KBM-7 (cell line): ENCODE data around the gene PPM1L.

Experiments
- DNase-seq: peaks from one replicate; pipeline ENCODE4 v3.0.0-alpha.2; 2015
- in situ Hi-C: fragments of 300-500 bp; cut with MboI; formaldehyde crosslinking; loops from 2 replicates; pipeline ENCODE4 v1.14.3; 2020; ENCODE audit warnings: low sequenced_read_pairs, low pct_unique_long_range_greater_than_20kb, mixed read lengths

Gene PPM1L

DNA sequence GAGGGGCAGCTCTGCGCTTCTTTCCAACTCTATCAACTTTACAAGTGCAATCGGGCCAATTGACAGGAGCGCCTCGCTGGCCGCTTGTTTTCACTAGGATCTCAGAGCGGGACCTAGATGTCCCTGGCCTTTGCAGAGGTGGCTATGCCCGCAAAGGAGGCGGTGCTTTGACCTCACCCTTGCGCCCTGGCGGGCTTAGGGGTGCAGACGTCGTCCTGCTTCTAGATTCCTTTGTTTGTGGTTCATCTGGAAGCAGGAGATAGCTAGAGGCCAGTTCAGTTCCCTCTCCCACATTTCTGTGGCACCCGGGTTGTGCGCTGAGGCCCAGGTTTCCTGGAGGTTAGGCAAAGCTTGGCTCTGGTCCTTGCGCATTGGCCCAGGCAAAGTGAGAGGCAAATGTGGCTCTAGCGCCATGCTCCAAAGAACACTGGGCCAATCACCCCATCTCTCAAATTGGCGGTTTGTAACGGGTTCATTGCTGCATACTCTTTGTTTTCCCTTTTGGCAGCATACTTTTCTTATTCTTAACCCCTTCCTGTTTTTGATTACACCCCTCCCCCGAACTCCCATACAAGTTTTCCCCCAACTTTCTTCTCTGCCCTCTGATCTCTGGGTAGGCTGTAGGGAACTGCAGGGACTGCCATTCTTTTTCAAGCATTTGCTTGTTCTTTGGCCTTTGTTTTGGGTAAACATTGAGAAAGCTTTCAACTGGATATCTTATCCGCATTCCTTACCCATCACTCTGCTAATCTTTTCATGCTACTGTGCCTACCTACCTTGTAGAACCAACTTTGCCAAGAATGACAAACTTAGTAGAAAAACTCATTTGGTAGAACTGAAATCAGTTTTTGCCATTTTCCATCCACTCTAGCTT, 1.4 kb downstream of the PPM1L start:
- DNase-seq: peak; percentile 53
- in situ Hi-C loops: no loop called here

DNA sequence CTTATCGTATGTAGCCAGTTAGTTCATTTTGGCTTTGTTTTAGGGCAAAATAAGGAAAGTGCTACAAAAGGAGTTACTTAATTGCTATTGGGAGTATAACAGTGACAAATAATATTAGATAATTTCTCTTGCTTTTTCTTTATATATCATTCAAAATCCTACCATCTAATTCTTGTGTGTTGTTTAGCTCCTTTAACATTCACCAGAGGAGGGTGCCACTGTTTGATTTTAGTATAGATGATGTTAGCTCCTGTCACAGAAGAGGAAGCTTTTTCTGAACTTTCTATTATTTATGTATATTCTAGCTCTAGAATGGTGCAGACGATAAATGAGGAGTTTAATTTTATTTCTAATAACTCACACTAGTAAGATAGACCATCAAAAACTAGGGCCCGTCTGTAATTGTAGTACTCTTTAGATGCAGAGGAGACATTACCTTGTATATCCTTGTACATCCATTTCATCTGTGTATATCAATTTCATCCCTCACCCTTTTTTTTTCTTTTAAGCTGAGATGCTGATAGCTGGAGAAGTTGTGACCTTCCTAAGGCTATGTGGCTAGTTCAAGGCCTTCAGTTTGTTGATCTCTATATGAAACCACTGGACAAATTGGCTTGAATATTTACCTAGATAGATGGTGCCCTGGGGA, 3.0 kb downstream of the PPM1L start:
- DNase-seq: peak; percentile 28
- in situ Hi-C loops: no loop called here

DNA sequence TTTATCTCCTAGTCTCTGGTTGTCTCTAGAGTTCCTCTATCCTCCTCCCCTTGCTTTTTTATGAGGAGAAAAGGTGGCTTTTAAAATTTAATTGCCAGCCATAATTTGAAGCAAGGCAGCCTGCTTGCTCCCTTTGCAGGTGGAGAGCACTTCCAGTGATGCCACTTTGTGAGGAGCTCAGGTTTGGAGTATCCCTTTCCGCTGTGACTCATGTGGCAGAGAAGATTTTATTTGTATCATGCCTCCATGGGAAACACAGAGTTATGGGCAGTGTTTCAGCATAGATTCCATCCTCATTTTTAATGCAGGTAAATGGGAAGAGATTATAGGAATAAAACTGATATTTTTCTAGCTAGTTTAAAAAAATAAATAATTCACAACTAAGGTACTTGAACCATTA, 7.0 kb downstream of the PPM1L start:
- in situ Hi-C loops: no loop called here
- no peak for DNase-seq

DNA sequence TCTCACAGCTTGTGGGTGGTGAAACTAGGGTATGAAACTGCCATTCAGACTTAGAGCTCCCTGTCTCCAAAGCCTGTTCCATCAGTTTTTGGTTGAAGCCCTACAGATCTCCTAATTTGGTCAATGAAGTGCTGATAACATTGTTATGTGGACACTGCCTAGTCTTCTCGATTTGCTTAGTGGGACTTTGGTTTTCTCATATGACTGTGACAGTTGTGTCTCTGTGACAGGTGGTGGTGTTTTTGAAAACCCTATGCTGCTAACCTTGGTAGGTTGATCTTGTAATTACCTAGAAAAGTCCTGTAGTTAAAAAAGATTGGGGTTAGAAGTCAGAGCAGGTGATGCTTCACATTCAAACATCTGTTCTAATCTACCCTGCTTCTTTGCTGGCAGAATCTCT, 9.2 kb downstream of the PPM1L start:
- in situ Hi-C loops: no loop called here
- DNase-seq: no peak

DNA sequence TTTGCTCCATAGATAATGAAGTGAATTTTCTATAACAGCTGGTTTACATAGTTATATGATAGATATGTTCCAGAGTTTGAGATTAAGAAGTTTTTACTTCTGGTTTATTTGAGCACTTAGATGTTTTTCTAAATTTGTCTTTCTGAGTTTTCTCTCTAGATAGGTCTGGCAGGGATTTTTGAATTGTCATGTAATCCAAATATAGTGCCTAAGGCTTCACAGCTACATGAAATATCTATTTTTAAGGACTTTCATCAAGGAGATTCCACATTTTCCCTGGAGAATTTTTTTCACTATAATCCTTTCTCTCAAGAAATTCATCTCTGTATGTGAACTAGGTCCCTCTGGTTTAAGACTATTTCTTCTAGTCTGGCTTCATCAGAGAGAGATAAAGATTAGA, 12.0 kb downstream of the PPM1L start:
- in situ Hi-C loops: no loop called here
- DNase-seq: no peak

DNA sequence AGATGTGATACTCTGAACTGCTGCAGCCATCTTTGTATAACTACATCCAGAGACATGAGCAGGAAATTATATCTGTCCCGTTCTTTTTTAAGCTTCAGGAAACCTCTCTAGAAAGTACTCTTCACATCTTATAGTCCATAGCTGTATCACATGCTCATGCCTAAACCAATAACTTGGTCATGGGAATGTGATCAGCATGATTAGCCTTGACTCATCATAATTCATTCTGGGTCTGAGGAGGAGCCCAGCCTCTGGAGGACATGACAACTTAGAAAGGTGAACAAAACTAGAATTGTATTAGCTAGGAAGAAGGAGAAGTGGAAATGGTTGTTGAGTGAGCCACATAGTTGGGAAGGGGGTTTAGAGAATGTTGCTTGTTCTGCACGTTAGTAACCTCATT, 12.9 kb downstream of the PPM1L start:
- no peak for DNase-seq
- in situ Hi-C loops: no loop called here

DNA sequence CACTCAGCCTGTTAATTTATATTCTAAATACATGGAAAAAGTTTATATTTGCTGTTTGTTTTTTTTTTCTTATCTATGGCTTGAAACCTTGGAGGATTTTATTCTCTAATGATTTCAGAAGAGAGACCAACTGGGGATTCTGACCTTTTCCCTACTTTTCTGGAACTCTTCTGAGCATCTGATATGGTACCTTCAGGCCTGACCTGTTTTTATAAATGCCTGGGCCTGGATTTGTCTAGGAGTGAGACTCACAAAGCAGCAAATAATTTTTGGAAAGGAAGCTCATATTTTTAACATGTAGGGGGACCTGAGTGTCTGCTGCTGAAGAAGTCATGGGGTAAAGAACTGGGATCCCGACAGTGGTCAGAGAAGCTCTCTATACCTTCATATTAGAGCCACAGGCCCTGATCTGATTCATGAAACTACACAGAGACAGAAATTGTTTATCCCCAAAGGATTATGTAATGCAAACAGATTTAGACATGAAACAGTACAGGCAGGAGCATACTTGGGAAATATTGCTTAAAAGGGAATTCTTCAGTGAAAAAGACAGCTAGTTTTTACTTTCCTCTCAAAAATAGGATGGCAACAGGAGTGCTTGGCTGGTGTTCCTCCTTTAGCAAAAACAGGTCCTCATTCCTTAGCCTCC, 15.9 kb downstream of the PPM1L start:
- no peak for DNase-seq
- in situ Hi-C loops: no loop called here

DNA sequence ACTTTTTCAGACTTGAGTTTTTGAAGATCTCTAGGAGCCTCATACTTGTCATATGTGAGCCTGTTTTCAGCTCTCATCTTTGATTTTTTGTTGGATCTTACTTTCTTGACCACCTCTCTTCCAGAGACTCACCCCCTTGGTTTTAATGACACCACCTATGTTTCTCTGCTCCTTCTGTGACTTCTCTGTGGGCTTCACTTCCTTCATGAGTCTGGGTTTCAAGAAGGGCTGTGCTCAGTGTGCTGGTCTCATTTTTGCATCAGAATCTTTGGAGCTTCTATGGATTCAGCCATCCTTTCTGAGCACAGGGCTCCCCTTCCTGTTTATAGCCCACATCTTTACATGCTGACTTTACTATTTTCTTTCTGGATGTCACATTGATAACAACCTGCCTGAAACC, 17.7 kb downstream of the PPM1L start:
- in situ Hi-C loops: no loop called here
- DNase-seq: no peak

DNA sequence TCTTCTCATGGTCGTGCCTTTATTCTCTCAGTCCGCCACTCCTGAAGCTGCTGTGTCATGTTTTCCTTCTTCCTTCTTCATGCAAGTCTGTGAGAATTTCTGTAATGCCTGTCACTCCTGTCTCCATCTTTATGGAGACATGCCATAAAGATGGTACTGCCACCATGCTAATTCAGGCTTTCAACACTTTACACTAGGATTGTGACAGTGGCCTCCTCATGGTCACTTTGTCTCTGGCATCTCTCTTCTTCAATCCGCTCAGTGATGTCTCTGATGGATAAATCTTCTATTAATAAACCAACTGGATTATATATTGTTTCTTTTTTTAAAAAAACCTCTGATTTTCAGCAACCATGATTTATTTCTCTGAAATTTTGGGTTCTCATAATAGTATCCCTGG, 18.1 kb downstream of the PPM1L start:
- in situ Hi-C loops: no loop called here
- DNase-seq: no peak

DNA sequence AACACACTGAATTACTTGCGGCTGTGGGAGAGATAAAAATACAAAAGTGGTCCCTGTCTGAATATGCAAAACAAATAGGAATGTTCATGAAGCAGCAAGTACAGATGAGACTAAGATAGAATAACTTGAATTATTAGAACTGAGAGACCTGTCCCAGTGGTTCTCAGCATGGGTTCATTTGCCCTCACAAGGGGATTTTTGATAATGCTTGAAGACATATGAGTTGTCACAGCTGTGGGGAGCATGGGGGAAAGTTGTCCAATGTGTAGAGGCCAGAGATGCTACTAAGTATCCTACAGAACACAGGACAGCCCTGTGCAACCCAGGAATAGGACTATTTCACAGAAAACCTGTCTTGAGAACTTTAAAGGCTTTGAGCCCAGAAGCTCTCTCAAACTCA, 22.4 kb downstream of the PPM1L start:
- no peak for DNase-seq
- in situ Hi-C loops: no loop called here

DNA sequence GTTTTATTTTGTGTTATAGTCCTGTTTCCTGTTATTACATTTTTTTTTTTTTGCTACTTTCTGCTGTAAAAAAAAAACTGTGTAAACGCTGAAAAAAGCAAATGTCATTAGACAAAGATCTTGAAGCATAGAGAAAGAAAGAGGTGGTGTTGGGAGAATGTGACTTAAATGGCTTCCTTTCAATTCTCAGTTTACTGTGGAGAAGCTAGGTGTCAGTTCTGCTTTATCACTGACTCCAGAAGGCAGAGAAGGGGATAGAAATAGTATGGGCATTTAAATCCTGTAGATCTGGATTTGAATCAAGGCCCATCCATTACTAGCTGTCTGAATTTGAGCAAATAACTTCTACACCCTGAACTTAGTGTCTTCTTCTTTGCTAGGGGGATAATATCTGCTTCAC, 23.0 kb downstream of the PPM1L start:
- DNase-seq: no peak
- in situ Hi-C loops: no loop called here

DNA sequence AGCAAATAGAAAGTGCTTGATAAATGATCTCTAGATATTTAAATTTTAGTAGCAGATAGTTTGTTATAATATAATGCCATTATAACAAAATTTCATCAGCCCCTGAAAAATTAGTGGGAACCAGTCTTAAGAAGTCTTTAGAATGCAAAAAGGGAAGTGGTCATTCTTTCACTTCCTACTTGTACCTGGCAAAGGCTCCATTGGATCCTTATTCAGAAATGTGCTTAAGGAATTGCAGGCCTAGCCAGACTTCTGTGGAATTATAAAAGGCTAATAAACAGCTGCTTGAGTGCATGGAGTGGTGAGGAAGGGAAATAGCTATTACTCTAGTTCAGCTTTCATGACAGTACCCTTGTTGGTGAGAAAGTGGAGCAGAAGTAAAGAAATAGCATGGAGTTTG, 24.2 kb downstream of the PPM1L start:
- in situ Hi-C loops: no loop called here
- DNase-seq: peak; percentile 68

DNA sequence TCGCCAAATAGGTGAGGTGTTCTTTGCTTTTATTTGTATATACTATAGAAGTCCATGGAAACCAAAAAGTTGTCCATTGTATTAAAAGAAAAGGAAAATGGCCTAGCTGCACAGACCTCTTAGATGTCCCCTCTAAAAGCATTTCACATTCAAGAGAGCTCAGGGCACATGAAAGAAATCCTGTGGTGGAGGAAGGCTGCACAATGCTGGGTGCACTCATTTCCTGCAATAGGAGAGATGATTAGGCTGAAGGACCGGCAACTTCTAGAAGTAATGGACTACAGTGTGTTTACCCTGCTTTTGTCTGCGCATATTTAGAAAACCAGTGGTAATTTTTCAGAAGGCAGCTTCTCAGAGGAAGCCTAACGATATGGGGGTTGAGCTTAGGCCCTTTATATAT, 25.4 kb downstream of the PPM1L start:
- in situ Hi-C loops: no loop called here
- no peak for DNase-seq

DNA sequence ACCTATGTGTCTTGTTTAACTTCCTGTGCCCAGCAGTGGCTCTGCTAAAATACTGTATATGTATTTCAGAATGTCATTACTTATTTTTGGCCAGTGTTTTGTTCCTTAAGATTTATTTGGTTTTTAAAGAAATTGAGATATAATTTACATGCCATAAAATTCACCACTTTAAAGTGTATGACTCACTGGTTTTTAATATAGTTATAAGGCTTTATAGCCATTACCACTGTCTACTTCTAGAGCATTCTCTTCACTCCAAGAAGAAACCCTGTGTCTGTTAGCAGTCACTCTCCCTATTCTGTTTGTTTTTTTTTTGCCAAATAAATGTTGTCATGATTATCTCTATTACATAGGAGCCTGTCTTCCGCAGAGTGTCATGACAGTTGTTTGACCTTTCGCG, 25.8 kb downstream of the PPM1L start:
- in situ Hi-C loops: no loop called here

DNA sequence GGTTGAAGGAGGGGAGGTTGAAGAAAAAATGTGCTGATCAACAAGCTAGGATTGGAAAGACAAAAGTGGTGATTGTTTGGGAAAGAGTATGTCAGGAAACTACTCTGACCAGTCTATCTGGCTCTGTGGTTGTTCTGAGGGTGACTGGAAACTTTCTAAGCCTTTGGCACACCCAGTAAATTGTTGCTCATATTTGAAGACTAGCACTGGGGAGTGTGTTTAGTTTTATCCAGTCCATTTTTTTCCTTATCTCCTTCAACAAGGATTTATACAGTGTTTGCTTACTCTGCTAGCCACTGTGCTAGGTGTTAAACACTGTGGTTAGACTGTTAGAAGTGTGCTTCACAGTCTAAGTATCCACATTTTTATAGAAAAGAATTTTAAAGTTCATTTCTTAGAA, 28.8 kb downstream of the PPM1L start:
- DNase-seq: no peak
- in situ Hi-C loops: no loop called here

More for the DNA sequence above, 25.8 kb downstream of the PPM1L start:
- no peak for DNase-seq

DNA sequence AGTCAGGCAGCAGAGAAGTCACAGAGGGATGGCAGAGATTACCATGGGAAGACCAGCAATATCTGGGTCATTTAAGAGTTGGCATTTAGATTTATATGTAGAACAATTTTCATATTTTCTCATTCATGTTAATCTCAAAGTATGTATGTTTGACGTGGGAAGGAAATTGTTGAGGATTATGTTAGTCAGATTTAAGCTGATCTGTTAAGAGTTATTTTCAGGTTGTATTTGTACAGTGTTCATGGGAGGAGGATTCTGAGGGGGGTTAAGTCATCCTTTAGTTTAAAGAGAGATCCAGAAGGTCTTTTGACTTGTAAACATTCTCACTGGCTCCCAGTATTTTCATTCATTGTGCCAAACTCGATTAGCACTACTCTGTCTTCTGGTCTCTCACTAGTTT, 34.7 kb downstream of the PPM1L start:
- DNase-seq: no peak
- in situ Hi-C loops: no loop called here

DNA sequence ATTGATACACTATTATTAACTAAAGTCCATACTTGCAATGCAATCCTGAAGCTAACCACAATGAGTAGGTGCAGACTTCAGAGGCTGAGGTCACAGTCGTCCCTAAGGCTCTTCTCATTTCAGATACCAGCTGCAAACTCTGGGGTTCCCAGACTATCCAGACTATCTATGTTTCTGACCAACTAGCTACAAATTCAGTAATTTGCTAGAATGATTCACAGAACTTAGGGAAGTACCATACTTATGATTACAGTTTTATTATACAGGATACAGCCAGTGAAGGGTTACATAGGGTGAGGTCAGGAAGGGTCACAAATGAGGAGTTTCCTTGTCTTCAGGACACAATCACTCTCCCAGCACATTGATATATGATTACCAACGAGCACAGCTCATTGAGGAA, 36.5 kb downstream of the PPM1L start:
- in situ Hi-C loops: no loop called here
- DNase-seq: no peak

DNA sequence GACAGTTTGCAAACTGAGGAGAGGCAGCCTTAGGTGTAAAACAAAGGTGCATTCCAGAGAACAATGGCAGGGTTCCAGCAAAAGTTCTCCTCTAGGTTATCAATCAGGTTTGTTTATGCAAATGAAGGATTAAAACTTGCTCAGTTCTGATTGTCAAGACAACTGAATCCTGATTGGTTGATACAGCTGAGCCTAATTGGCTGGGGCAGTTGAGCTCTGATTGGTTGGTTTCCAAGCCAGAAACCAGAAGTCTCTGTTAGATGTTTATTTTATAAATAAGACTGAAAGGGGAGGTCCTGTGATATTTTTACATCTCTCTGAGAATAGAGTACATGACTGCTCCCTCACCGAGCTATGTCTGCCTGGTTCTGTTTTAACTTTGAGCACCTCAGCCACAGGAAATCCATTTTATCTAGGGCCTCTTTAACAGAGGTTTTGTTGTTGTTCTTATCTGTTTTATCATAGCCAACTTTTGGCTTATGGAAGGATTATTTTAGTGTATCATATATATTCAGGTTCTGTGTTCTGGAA, 37.8 kb downstream of the PPM1L start:
- no peak for DNase-seq
- in situ Hi-C loops: no loop called here

DNA sequence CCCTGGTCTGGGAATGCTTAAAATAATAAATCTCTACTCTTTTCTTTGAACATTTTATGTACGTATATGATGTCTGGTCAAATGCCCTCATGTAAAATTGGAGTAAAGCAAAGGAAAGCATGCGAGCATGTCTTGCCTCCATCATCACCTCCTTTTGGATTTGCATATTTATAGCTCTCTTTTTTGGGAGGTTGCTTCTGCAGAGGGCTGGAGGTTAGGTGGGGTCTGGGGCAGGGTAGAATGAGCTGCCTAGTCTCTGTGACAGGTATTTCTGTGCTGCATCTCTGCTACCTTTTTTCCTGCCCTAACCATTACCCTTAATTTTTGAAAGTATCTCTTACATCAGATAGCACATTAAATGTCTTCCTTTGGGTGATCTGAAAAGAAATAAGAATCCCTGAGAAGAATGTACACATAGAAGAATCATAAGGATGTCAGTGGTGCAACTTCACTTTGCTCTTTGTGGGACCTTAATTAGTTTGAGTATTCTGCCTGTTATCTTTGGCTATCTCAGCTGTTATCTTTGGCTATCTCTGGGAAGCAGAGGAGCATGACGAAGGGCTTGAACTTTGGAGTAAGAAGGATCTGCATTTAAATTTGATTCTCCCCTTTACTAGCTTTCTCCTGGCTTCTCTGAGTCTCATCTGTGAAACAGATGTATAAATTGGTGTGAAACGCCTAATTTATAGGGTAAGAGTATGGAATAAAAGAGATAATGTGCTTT, 40.2 kb downstream of the PPM1L start:
- in situ Hi-C loops: no loop called here
- DNase-seq: no peak

DNA sequence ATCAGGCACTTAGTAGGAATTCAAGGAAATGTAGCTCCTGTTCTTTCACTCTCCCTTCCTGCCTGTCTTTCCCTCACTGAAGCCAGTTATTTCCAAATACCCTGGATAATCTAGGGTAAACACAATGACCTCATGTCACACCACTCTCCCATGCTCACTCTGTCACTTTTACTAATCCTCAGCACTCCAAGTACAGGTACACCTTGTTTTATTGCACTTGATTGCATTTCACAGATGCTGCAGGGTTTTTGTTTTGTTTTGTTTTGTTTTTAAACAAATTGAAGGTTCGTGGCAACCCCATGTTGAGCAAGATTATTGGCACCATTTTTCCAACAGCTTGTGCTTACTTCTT, 40.8 kb downstream of the PPM1L start:
- no peak for DNase-seq
- in situ Hi-C loops: no loop called here
